Caki2 (cell line): ENCODE measurements around the gene RANBP1. TPM values are rescaled to one million over a fixed set of nuclear protein-coding genes. Genes with fewer than 3 reads are reported as not detected.

Experiments
- DNase-seq: peaks from one replicate; pipeline ENCODE4 v3.0.0-alpha.2; 2015; ENCODE audit warnings: low read depth
- in situ Hi-C: cut with HindIII; loops from 2 replicates; pipeline ENCODE4 v1.10.0; 2016; ENCODE audit warnings: low sequenced_read_pairs, low pct_unique_long_range_greater_than_20kb, mixed read lengths
- total RNA-seq: library from RNA; depleted of rRNA; stranded (reverse); fragments of >200 nt; shearing (Covaris generic); gene quantifications from 2 replicates; pipeline ENCODE4 v1.2.3, GENCODE V29; 2014; ENCODE audit warnings: low replicate concordance

The RANBP1 gene
- total RNA-seq, 1 experiment from 2014 or later, result 816 TPM

GRCh38 chr22:20130319-20130718, 14.4 kb downstream of the RANBP1 start:
- DNase-seq, result no peak
- in situ Hi-C loops, result no loop called here

- in situ Hi-C loops, result no loop called here
- DNase-seq, result peak; percentile 58
Observed at GRCh38 chr22:20130731-20131596, 15.1 kb downstream of the RANBP1 start.

- in situ Hi-C loops, result no loop called here
- no peak for DNase-seq
Observed at GRCh38 chr22:20131597-20131858, 15.6 kb downstream of the RANBP1 start, which contains the start of gene ZDHHC8. Gene ZDHHC8, plus strand, starts transcription at chr22:20131804. Its CDS starts 144 bp downstream, at chr22:20131948.

- no peak for DNase-seq
- in situ Hi-C loops, result no loop called here
Observed at GRCh38 chr22:20131859-20132685, 16.2 kb downstream of the RANBP1 start.

GRCh38 chr22:20132686-20133246, 16.9 kb downstream of the RANBP1 start:
- no peak for DNase-seq
- in situ Hi-C loops, result no loop called here

GRCh38 chr22:20133930-20134549, 18.1 kb downstream of the RANBP1 start:
- no peak for DNase-seq
- in situ Hi-C loops, result no loop called here

GRCh38 chr22:20135265-20135664, 19.4 kb downstream of the RANBP1 start:
- DNase-seq, result no peak
- in situ Hi-C loops, result no loop called here

GRCh38 chr22:20135806-20136602, 20.1 kb downstream of the RANBP1 start:
- in situ Hi-C loops, result no loop called here
- no peak for DNase-seq

GRCh38 chr22:20136603-20136873, 20.6 kb downstream of the RANBP1 start:
- in situ Hi-C loops, result no loop called here
- no peak for DNase-seq

- DNase-seq, result no peak
- in situ Hi-C loops, result no loop called here
Observed at GRCh38 chr22:20137113-20137512, 21.2 kb downstream of the RANBP1 start.

GRCh38 chr22:20137671-20138416, 21.9 kb downstream of the RANBP1 start:
- no peak for DNase-seq
- in situ Hi-C loops, result no loop called here

- DNase-seq, result no peak
- in situ Hi-C loops, result no loop called here
Observed at GRCh38 chr22:20138417-20138738, 22.5 kb downstream of the RANBP1 start.

- in situ Hi-C loops, result no loop called here
- no peak for DNase-seq
Observed at GRCh38 chr22:20138868-20139267, 23.0 kb downstream of the RANBP1 start.

GRCh38 chr22:20139391-20140106, 23.6 kb downstream of the RANBP1 start:
- in situ Hi-C loops, result no loop called here
- no peak for DNase-seq

- in situ Hi-C loops, result no loop called here
- DNase-seq, result no peak
Observed at GRCh38 chr22:20140107-20140445, 24.2 kb downstream of the RANBP1 start.

- in situ Hi-C loops, result no loop called here
Observed at GRCh38 chr22:20140521-20140964, 24.6 kb downstream of the RANBP1 start.

More at GRCh38 chr22:20140521-20140964, 24.6 kb downstream of the RANBP1 start:
- no peak for DNase-seq
